ENCODE results near the gene AFAP1L2.

DNA sequence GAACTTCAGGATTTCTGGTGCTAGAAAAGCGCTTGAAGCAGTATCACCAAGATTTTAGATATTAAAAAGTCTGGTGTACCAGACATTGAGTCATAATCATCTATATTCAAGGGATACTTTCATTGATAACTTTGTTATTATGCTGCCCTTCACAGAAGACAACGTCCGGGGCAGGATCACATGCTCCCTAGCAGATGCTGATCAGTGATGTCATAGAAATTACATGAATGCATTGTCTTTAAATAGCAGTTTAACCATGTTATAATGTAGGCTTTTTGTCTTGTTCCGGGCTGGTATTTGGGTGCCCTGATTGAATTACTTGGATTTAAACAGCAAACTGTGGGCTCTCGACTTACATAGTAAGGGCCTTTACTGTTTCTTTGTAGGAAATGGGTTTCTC is 111.2 kb downstream of the AFAP1L2 start:
- TF ChIP-seq, protein P1, sequence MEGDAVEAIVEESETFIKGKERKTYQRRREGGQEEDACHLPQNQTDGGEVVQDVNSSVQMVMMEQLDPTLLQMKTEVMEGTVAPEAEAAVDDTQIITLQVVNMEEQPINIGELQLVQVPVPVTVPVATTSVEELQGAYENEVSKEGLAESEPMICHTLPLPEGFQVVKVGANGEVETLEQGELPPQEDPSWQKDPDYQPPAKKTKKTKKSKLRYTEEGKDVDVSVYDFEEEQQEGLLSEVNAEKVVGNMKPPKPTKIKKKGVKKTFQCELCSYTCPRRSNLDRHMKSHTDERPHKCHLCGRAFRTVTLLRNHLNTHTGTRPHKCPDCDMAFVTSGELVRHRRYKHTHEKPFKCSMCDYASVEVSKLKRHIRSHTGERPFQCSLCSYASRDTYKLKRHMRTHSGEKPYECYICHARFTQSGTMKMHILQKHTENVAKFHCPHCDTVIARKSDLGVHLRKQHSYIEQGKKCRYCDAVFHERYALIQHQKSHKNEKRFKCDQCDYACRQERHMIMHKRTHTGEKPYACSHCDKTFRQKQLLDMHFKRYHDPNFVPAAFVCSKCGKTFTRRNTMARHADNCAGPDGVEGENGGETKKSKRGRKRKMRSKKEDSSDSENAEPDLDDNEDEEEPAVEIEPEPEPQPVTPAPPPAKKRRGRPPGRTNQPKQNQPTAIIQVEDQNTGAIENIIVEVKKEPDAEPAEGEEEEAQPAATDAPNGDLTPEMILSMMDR (IDR thresholded peaks at IDR 0.05) = no peak
- no peak for TF ChIP-seq POLR2A (IDR thresholded peaks at IDR 0.05)

Data from right lobe of liver (tissue), 4 donors.